Thyroid gland (tissue), 4 donors: Measurements from ENCODE around the gene MECR. TPM values are rescaled to one million over a fixed set of nuclear protein-coding genes. Genes with fewer than 3 reads are reported as not detected.

Experiments used
- DNase-seq, 2 donors: peaks; one replicate each; pipeline ENCODE4 v3.0.0-alpha.2; 2019
- H3K27ac ChIP-seq, 3 donors: fragments of 200-600 bp; sonication (generic); 1 replicate in 2 of 3; 2 replicates in 1 of 3; pipeline ENCODE4 v1.5.1; 2016 to 2019; ENCODE audit warnings: mild to moderate bottlenecking in 1 of 3, moderate library complexity in 1 of 3
- H3K27me3 ChIP-seq: fragments of 200-600 bp; sonication (generic); one replicate; pipeline ENCODE4 v1.5.1; 2019
- H3K36me3 ChIP-seq, 2 donors: fragments of 200-600 bp; sonication (generic); one replicate each; pipeline ENCODE4 v1.5.1; 2016 to 2019
- H3K4me1 ChIP-seq, 2 donors: fragments of 200-600 bp; sonication (generic); one replicate each; pipeline ENCODE4 v1.5.1; 2017 to 2019
- H3K4me3 ChIP-seq, 3 donors: fragments of 200-600 bp; sonication (generic); replicated peaks in 1 of 3; 1 replicate in 2 of 3; 2 replicates in 1 of 3; pipeline ENCODE4 v1.5.1; 2016; ENCODE audit warnings: mild to moderate bottlenecking in 1 of 3
- H3K9me3 ChIP-seq: fragments of 200-600 bp; sonication (generic); one replicate; pipeline ENCODE4 v1.5.1; 2017
- CTCF ChIP-seq, 6 experiments: fragments of 200-600 bp in 3 of 6; fragments of 450-650 bp in 3 of 6; sonication (generic) in 3 of 6; IDR thresholded peaks; one replicate each; pipeline ENCODE4 v1.5.1; 2016 to 2019; ENCODE audit warnings: antibody characterized with exemption in 6 of 6, mild to moderate bottlenecking in 2 of 6, inconsistent platforms in 1 of 6, moderate library complexity in 1 of 6
- POLR2A ChIP-seq, 2 donors: fragments of 450-650 bp; IDR thresholded peaks; one replicate each; pipeline ENCODE4 v1.6.1; 2017; ENCODE audit warnings: antibody characterized with exemption in 2 of 2, mild to moderate bottlenecking in 2 of 2, moderate library complexity in 1 of 2
- WGBS, 2 donors: methylation state at CpG; one replicate each; pipeline ENCODE4 v1.1.5; 2017; 5-methylcytosine and 5-hydroxymethylcytosine counted together
- intact Hi-C: fragments of 100-400 bp; cut with DNase I; formaldehyde crosslinking; loops from one replicate; pipeline ENCODE4 v1.15.1; 2023
- total RNA-seq, 4 donors: library from RNA; depleted of rRNA; stranded (reverse); fragments of >200 nt; gene quantifications; one replicate each; pipeline ENCODE4 v1.2.3, GENCODE V29; 2016

The MECR gene
- total RNA-seq, 4 donors from 2014 or later: 10.2 to 30.9 (median 18.0) TPM

GRCh38 chr1:29255134-29255666 lies 24.5 kb upstream of the MECR start:
- Histone ChIP-seq H3K27me3 (no peaks in the 10 kb centered on the region), H3K4me3 (no peak overlapping the region), H3K4me1 (peaks cover 9 to 11% of the 10 kb centered on the region in 2 donors), H3K27ac (no peak overlapping the region), H3K36me3 (no peaks in the 10 kb centered on the region), H3K9me3 (no peaks in the 10 kb centered on the region)
- TF ChIP-seq CTCF (IDR thresholded peaks at IDR 0.05) (no peak), POLR2A (IDR thresholded peaks at IDR 0.05) (no peak)
- DNase-seq: no peak
- 80 to 94% methylated on average over 10 of the region's 10 CpGs for WGBS, 2 donors
- intact Hi-C loops: no loop called here

- intact Hi-C loops: no loop called here
- peaks cover 2 to 3% of the 10 kb centered on the region in 2 donors for H3K4me1 ChIP-seq
- no peak for DNase-seq
- no peaks in the 10 kb centered on the region for H3K27me3 ChIP-seq
- no peak overlapping the region for H3K4me3 ChIP-seq
- no peak for TF ChIP-seq POLR2A (IDR thresholded peaks at IDR 0.05)
- no peak for TF ChIP-seq CTCF (IDR thresholded peaks at IDR 0.05)
- H3K27ac ChIP-seq: no peak overlapping the region
- no peaks in the 10 kb centered on the region for H3K36me3 ChIP-seq
- 73 to 82% methylated on average over 7 of the region's 7 CpGs for WGBS, 2 donors
- no peaks in the 10 kb centered on the region for H3K9me3 ChIP-seq
These were observed 23.6 kb upstream of the MECR start for GRCh38 chr1:29254346-29254745.

- Histone ChIP-seq H3K27me3 (no peaks in the 10 kb centered on the region), H3K9me3 (no peaks in the 10 kb centered on the region), H3K4me3 (no peak overlapping the region), H3K27ac (no peak overlapping the region), H3K36me3 (no peaks in the 10 kb centered on the region), H3K4me1 (no peaks in the 10 kb centered on the region)
- TF ChIP-seq CTCF (IDR thresholded peaks at IDR 0.05) (no peak), POLR2A (IDR thresholded peaks at IDR 0.05) (no peak)
- no peak for DNase-seq
- 92 to 94% methylated on average over 3 of the region's 3 CpGs for WGBS, 2 donors
- intact Hi-C loops: no loop called here
These were observed 22.4 kb upstream of the MECR start for GRCh38 chr1:29253180-29253579.

GRCh38 chr1:29251164-29252124 lies 20.7 kb upstream of the MECR start:
- Histone ChIP-seq H3K4me3 (no peak overlapping the region), H3K4me1 (no peaks in the 10 kb centered on the region), H3K36me3 (no peaks in the 10 kb centered on the region), H3K9me3 (no peaks in the 10 kb centered on the region), H3K27ac (no peak overlapping the region), H3K27me3 (no peaks in the 10 kb centered on the region)
- no peak for TF ChIP-seq CTCF (IDR thresholded peaks at IDR 0.05)
- no peak for TF ChIP-seq POLR2A (IDR thresholded peaks at IDR 0.05)
- WGBS, 2 donors: 88 to 94% methylated on average over 5 to 8 of the region's 8 CpGs
- DNase-seq: no peak
- intact Hi-C loops: no loop called here
